WI38 (cell line): ENCODE results near the gene PRKCE.

ENCODE experiments used
- H3K4me3 ChIP-seq: 2 replicates; pipeline ENCODE4 v1.5.1; 2011; ENCODE audit warnings: low read depth, mild to moderate bottlenecking, control low read depth, low read length
- CTCF ChIP-seq: IDR thresholded peaks from 2 replicates; pipeline ENCODE4 v1.5.1; 2012; ENCODE audit warnings: low read depth, mild to moderate bottlenecking, control low read depth, low read length

Gene PRKCE

GRCh38 chr2:45946023-45946422, 294.5 kb downstream of the PRKCE start:
- H3K4me3 ChIP-seq = no peak overlapping the region
- no peak for TF ChIP-seq CTCF

- no peak overlapping the region for H3K4me3 ChIP-seq
- TF ChIP-seq CTCF = no peak
Measured at GRCh38 chr2:45950606-45951005, 299.1 kb downstream of the PRKCE start.

- TF ChIP-seq CTCF = no peak
- no peak overlapping the region for H3K4me3 ChIP-seq
Measured at GRCh38 chr2:45951025-45951727, 299.7 kb downstream of the PRKCE start.

- no peak for TF ChIP-seq CTCF
- no peak overlapping the region for H3K4me3 ChIP-seq
Measured at GRCh38 chr2:45952591-45952990, 301.1 kb downstream of the PRKCE start.

GRCh38 chr2:45953376-45954027, 302.0 kb downstream of the PRKCE start:
- no peak overlapping the region for H3K4me3 ChIP-seq
- no peak for TF ChIP-seq CTCF

GRCh38 chr2:45954233-45954850, 302.9 kb downstream of the PRKCE start:
- TF ChIP-seq CTCF = no peak

More at GRCh38 chr2:45954233-45954850, 302.9 kb downstream of the PRKCE start:
- no peak overlapping the region for H3K4me3 ChIP-seq
